ENCODE data around the gene TGM2. TPM values are rescaled to one million over a fixed set of nuclear protein-coding genes. Genes with fewer than 3 reads are reported as not detected.
A peak's percentile ranks its signal among the peaks of the same experiment; 100 is the strongest.

TGM2 gene
- total RNA-seq, 4 donors from 2014 or later, result 2.8 to 33.2 (median 11.5) TPM

- DNase-seq, result no peak
- WGBS, 2 donors, result 64 to 73% methylated on average over 8 to 15 of the region's 15 CpGs
- intact Hi-C loops (cut with DNase I), result loop anchor here (10.0 kb wide), 1 partner anchor 88 kb away; no protein-coding TSS in a partner anchor
- H3K4me3 ChIP-seq, result peak overlapping the region in 3 of 4 donors; percentile 40 to 69 (median 51)
- H3K4me1 ChIP-seq, result peaks cover 27 to 78% (median 43%) of the 10 kb centered on the region in 3 donors
- no peaks in the 10 kb centered on the region for H3K36me3 ChIP-seq
- H3K9me3 ChIP-seq, result no peaks in the 10 kb centered on the region
- TF ChIP-seq CTCF (IDR thresholded peaks at IDR 0.05) (no peak), POLR2A (IDR thresholded peaks at IDR 0.05) (no peak)
- H3K27ac ChIP-seq, result peak overlapping the region; percentile 4 to 85 (median 54)
- H3K27me3 ChIP-seq, result no peaks in the 10 kb centered on the region
These were observed 1.9 kb downstream of the TGM2 start for GRCh38 chr20:38162878-38163875.

GRCh38 chr20:38162149-38162548, 2.9 kb downstream of the TGM2 start:
- H3K27me3 ChIP-seq, result no peaks in the 10 kb centered on the region
- TF ChIP-seq POLR2A (IDR thresholded peaks at IDR 0.05) (no peak), CTCF (IDR thresholded peaks at IDR 0.05) (no peak)
- no peak for DNase-seq
- H3K36me3 ChIP-seq, result no peaks in the 10 kb centered on the region
- intact Hi-C loops (cut with DNase I), result loop anchor here (10.0 kb wide), 1 partner anchor 87 kb away; no protein-coding TSS in a partner anchor
- H3K4me1 ChIP-seq, result peaks cover 22 to 78% (median 44%) of the 10 kb centered on the region in 3 donors
- no peaks in the 10 kb centered on the region for H3K9me3 ChIP-seq
- peak overlapping the region in 3 of 4 donors; percentile 11 to 85 (median 80) for H3K27ac ChIP-seq
- WGBS, 2 donors, result 64 to 65% methylated on average over 2 of the region's 2 CpGs
- H3K4me3 ChIP-seq, result no peak overlapping the region

GRCh38 chr20:38161412-38161774, 3.7 kb downstream of the TGM2 start:
- Histone ChIP-seq H3K4me1 (peaks cover 20 to 78% (median 51%) of the 10 kb centered on the region in 3 donors), H3K4me3 (no peak overlapping the region), H3K9me3 (no peaks in the 10 kb centered on the region), H3K27me3 (no peaks in the 10 kb centered on the region), H3K27ac (peak overlapping the region in 3 of 4 donors; percentile 70 to 85 (median 80)), H3K36me3 (no peaks in the 10 kb centered on the region)
- DNase-seq, result no peak
- TF ChIP-seq POLR2A (IDR thresholded peaks at IDR 0.05), result no peak
- TF ChIP-seq CTCF (IDR thresholded peaks at IDR 0.05), result no peak
- intact Hi-C loops (cut with DNase I), result loop anchor here (10.0 kb wide), 1 partner anchor 87 kb away; no protein-coding TSS in a partner anchor
- 78 to 96% methylated on average over 8 to 10 of the region's 14 CpGs for WGBS, 2 donors

GRCh38 chr20:38159957-38160756, 4.9 kb downstream of the TGM2 start:
- H3K4me3 ChIP-seq, result no peak overlapping the region
- no peak for DNase-seq
- peaks cover 11 to 74% (median 44%) of the 10 kb centered on the region in 3 donors for H3K4me1 ChIP-seq
- no peaks in the 10 kb centered on the region for H3K9me3 ChIP-seq
- 86 to 93% methylated on average over 1 to 5 of the region's 7 CpGs for WGBS, 2 donors
- intact Hi-C loops (cut with DNase I), result loop anchor here (10.0 kb wide), 1 partner anchor 85 kb away; no protein-coding TSS in a partner anchor
- no peaks in the 10 kb centered on the region for H3K36me3 ChIP-seq
- no peaks in the 10 kb centered on the region for H3K27me3 ChIP-seq
- peak overlapping the region in 3 of 4 donors; percentile 70 to 85 (median 80) for H3K27ac ChIP-seq
- no peak for TF ChIP-seq POLR2A (IDR thresholded peaks at IDR 0.05)
- no peak for TF ChIP-seq CTCF (IDR thresholded peaks at IDR 0.05)

Measured in esophagus squamous epithelium (tissue), 5 donors.